ENCODE data around the gene CCDC137.

CCDC137 gene

GRCh38 chr17:81701288-81702071, 34.9 kb downstream of the CCDC137 start:
- no peaks in the 10 kb centered on the region for H3K9me3 ChIP-seq (ENCODE audit: low read length)
- H3K9me2 ChIP-seq (ENCODE audit: low read depth, low read length) = no peaks in the 10 kb centered on the region
- peaks cover 31% of the 10 kb centered on the region for H3K79me2 ChIP-seq (ENCODE audit: insufficient read depth, low read length)
- H3K27ac ChIP-seq (ENCODE audit: low read depth, low read length, poor library complexity, severe bottlenecking) = peak overlapping the region; percentile 5
- peaks cover 30% of the 10 kb centered on the region for H3K4me1 ChIP-seq (ENCODE audit: insufficient read depth, low read length, severe bottlenecking)
- H3F3A ChIP-seq (ENCODE audit: insufficient read depth, low read length) = no peaks in the 10 kb centered on the region
- TF ChIP-seq CTCF (IDR thresholded peaks at IDR 0.05; ENCODE audit: low read length) (peak; percentile 11; the same call in 1 of the 2 replicates), EZH2 (IDR thresholded peaks at IDR 0.05; ENCODE audit: borderline replicate concordance, low read length) (no peak)
- H3K36me3 ChIP-seq (ENCODE audit: insufficient read depth, low read length) = peaks cover 82% of the 10 kb centered on the region
- H3K4me2 ChIP-seq (ENCODE audit: low read length) = peak overlapping the region; percentile 84
- H2AFZ ChIP-seq (ENCODE audit: low read length) = no peak overlapping the region
- H3K9ac ChIP-seq (ENCODE audit: low read length) = peak overlapping the region; percentile 99
- H3K27me3 ChIP-seq (ENCODE audit: insufficient read depth, low read length) = no peaks in the 10 kb centered on the region
- no peaks in the 10 kb centered on the region for H4K20me1 ChIP-seq (ENCODE audit: insufficient read depth, low read length)
- H3K4me3 ChIP-seq (ENCODE audit: low read depth, low read length, poor library complexity, severe bottlenecking) = peak overlapping the region; percentile 95

DNA sequence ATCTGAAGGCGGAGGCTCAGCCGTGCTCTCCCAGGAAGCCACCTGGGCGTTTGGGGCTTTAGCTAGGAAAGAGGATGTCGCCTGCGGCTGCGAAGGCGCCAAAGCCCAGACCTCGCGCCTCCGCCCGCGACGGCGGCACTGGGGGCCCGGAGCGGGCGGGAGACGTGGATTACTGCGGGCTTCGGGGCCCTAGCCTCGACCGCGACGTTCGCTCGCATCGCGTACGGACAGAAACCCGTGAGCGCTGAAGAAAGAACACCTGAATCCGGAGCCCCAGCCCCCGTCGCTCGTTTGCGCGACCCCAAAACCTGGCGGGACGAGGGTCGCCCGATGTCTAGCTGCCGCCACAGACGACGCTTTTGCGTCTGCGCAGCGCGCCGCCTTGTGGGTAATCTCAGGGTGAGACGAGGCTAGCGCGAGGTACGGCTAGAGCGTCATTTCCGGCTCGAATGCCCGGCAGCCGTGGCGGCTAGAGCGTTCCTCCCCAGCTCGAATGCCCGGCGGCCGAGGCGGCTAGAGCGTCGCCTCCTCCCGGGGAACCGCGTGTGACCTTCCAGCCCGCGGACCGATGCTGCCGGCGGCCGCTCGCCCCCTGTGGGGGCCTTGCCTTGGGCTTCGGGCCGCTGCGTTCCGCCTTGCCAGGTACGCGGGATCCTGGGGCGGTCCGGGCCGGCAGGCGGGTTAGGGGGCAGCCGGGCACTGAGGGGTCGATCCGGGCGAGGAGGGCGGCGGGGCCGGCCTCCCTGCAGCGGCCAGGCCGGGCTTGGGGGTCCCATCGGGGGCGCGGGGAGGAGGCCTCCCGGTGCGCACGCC, 36.6 kb downstream of the CCDC137 start, which contains the start of gene MRPL12:
Gene MRPL12, plus strand, starts transcription at position 434 of the 813 bp plus-strand sequence. Its CDS starts 135 bp downstream, at position 569.
- H3F3A ChIP-seq (ENCODE audit: insufficient read depth, low read length) = no peaks in the 10 kb centered on the region
- peaks cover 82% of the 10 kb centered on the region for H3K36me3 ChIP-seq (ENCODE audit: insufficient read depth, low read length)

More for the DNA sequence above, 36.6 kb downstream of the CCDC137 start, which contains the start of gene MRPL12:
- H3K9me3 ChIP-seq (ENCODE audit: low read length) = no peaks in the 10 kb centered on the region
- H3K27me3 ChIP-seq (ENCODE audit: insufficient read depth, low read length) = no peaks in the 10 kb centered on the region
- peaks cover 31% of the 10 kb centered on the region for H3K79me2 ChIP-seq (ENCODE audit: insufficient read depth, low read length)
- peak within 1 kb of the TSS; percentile 95 for H3K4me3 ChIP-seq (ENCODE audit: low read depth, low read length, poor library complexity, severe bottlenecking)
- TF ChIP-seq EZH2 (IDR thresholded peaks at IDR 0.05; ENCODE audit: borderline replicate concordance, low read length) (no peak), CTCF (IDR thresholded peaks at IDR 0.05; ENCODE audit: low read length) (no peak)
- H3K27ac ChIP-seq (ENCODE audit: low read depth, low read length, poor library complexity, severe bottlenecking) = peak within 1 kb of the TSS; percentile 54
- H3K9ac ChIP-seq (ENCODE audit: low read length) = peak within 1 kb of the TSS; percentile 99
- H2AFZ ChIP-seq (ENCODE audit: low read length) = no peak within 1 kb of the TSS
- no peaks in the 10 kb centered on the region for H3K9me2 ChIP-seq (ENCODE audit: low read depth, low read length)
- H3K4me2 ChIP-seq (ENCODE audit: low read length) = peak within 1 kb of the TSS; percentile 96
- H4K20me1 ChIP-seq (ENCODE audit: insufficient read depth, low read length) = no peaks in the 10 kb centered on the region
- peaks cover 30% of the 10 kb centered on the region for H3K4me1 ChIP-seq (ENCODE audit: insufficient read depth, low read length, severe bottlenecking)
